Erythroblast (primary cell): Measurements from ENCODE around the gene ZNF592.

ENCODE experiments used
- GATA1 ChIP-seq: IDR thresholded peaks from 2 replicates; pipeline ENCODE4 v1.6.1; 2011; ENCODE audit warnings: low read depth, mild to moderate bottlenecking, control low read depth, low read length, moderate library complexity
- POLR2A ChIP-seq: IDR thresholded peaks from 2 replicates; pipeline ENCODE4 v1.6.1; 2011; ENCODE audit warnings: mild to moderate bottlenecking, low read length

DNA sequence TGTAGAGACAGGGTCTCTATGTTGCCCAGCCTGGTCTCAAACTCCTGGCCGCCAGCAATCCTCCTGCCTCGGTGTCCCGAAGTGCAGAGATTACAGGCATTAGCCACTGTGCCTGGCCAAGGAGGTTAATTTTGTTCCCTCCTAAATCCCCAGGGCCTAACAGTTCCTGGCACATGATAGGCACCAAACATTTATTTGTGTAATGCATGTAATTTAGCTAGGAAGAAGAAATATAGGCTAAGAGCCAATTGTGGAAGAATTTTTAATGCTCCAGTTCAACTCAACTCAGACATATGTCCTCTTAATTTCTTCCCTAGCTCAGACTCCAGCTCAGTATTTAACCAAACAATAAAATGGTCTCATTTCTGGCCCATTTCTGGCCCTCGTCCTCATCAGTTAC is 7.7 kb upstream of the ZNF592 start:
- TF ChIP-seq POLR2A (no peak), GATA1 (no peak)
